Heart left ventricle (tissue), 13 donors: Measurements from ENCODE around the gene MCUB.

ENCODE experiments used
- CTCF ChIP-seq, 12 donors: fragments of 200-600 bp; sonication (generic) in 4 of 12; IDR thresholded peaks; one replicate each; pipeline versions ENCODE4 v1.5.0 to v1.8.0; 2018 to 2022; ENCODE audit warnings: antibody characterized with exemption in 12 of 12, mild to moderate bottlenecking in 5 of 12
- POLR2A ChIP-seq, 2 donors: fragments of 450-650 bp; IDR thresholded peaks; one replicate each; pipeline ENCODE4 v1.6.1; 2017; ENCODE audit warnings: antibody characterized with exemption in 2 of 2, mild to moderate bottlenecking in 2 of 2, moderate library complexity in 2 of 2
- donor health status: ischemic (EF 13 %, LVEDD 7.1; RV severe dilation, severe dysfunction).
- donor health status: DM: no; HTN: yes; CAD: no.
- donor health status: DM: no; HTN: no; CAD: no.
- donor health status: ischemic (EF 25% LVEDD 6.9; RV normal size, moderate dysfunction).
- donor health status: ischemic (EF 25% LVEDD 5.7; RV mildly dilated, moderate dysfunction).
- donor health status: ischemic (EF 35%, LVEDD 5.7; RV mildly dilated, moderate dysfunction).
- donor health status: nonischemic (EF 11% LVEDD 7.7; RV severe dilation, severe dysfunction).
- donor health status: DM: yes; HTN: yes; CAD: no.
- donor health status: PGD.
- donor health status: ischemic (EF 29% LVEDD 5.4; RV normal size, mild dysfunction).
- donor health status: nonischemic (EF 23%, LVEDD 6.1; RV moderate dilation, normal function).

GRCh38 chr4:109701566-109702410 lies 141.7 kb downstream of the MCUB start:
- TF ChIP-seq POLR2A (IDR thresholded peaks at IDR 0.05) (no peak), CTCF (IDR thresholded peaks at IDR 0.05) (no peak)
